ENCODE data around the gene PCGF2. TPM values are rescaled to one million over a fixed set of nuclear protein-coding genes. Genes with fewer than 3 reads are reported as not detected.

PCGF2 gene
- total RNA-seq = 10 to 100 TPM in 1 of 4 donors, 1 to 10 TPM in 3; 5.3 to 15.2 (median 7.0) TPM

DNA sequence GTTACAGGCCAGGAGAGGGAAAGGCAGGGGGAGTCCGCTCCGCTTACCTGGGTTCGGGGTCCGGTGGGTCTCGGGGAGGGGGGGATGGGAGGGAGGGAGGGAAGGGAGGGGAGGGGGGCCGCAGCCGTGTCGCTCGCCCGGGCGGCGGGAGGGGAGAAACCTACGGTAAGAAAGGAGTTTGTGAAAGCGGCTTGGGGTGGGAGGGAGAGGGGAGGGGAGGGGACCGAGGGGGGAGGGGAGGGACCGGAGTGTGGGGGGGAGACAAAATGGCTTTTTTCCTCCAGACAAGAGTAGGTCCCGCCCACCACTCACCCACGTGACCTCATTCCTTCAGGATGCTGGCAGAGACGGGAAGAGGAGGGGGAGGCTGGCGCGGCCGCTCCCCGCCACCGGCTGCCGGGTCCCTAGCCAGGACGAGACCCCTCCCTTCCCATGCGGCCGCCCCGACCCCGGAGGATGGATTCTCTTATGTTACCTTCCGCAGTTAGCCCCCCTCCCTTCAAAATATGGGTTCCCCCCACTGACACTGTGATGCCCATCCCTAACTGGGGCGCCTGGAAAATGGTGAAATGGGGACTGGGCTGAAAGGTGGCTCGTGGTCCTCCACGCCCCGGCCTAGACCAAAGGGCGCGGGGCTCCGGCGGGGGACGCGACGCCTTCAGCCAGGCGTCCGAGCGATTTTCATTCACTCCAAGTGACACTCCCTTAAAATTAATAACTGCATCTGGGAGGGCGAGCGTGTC is at the start of gene PCGF2:
PCGF2 (minus strand) TSS at position 188 of the 743 bp plus-strand sequence. CDS start 7,934 bp downstream, outside the sequence.
- DNase-seq (ENCODE audit: low spot score in 2 of 2) = peak; percentile 94 to 95
- no peaks in the 10 kb centered on the region for H3K9me3 ChIP-seq
- H3K27me3 ChIP-seq = no peaks in the 10 kb centered on the region
- TF ChIP-seq CTCF (IDR thresholded peaks at IDR 0.05) (no peak), POLR2A (IDR thresholded peaks at IDR 0.05) (no peak)
- H3K4me1 ChIP-seq = peaks cover 66% of the 10 kb centered on the region
- H3K36me3 ChIP-seq = no peaks in the 10 kb centered on the region
- peak within 1 kb of the TSS; percentile 92 for H3K27ac ChIP-seq
- peak within 1 kb of the TSS; percentile 96 for H3K4me3 ChIP-seq
- 0% methylated on average over 42 of the region's 47 CpGs for WGBS

- H3K4me3 ChIP-seq = peak overlapping the region; percentile 94
- H3K27me3 ChIP-seq = no peaks in the 10 kb centered on the region
- no peak for DNase-seq (ENCODE audit: low spot score in 2 of 2)
- H3K9me3 ChIP-seq = no peaks in the 10 kb centered on the region
- TF ChIP-seq POLR2A (IDR thresholded peaks at IDR 0.05) (no peak), EP300 (IDR thresholded peaks at IDR 0.05) (no peak), POLR2AphosphoS5 (IDR thresholded peaks at IDR 0.05) (no peak), CTCF (IDR thresholded peaks at IDR 0.05) (no peak)
- H3K27ac ChIP-seq = no peak overlapping the region
- WGBS = 75% methylated on average over 6 of the region's 6 CpGs
- H3K4me1 ChIP-seq = peaks cover 36% of the 10 kb centered on the region
- H3K36me3 ChIP-seq = peaks cover 15% of the 10 kb centered on the region
These were observed 49.7 kb upstream of the PCGF2 start for GRCh38 chr17:38797828-38798227.

DNA sequence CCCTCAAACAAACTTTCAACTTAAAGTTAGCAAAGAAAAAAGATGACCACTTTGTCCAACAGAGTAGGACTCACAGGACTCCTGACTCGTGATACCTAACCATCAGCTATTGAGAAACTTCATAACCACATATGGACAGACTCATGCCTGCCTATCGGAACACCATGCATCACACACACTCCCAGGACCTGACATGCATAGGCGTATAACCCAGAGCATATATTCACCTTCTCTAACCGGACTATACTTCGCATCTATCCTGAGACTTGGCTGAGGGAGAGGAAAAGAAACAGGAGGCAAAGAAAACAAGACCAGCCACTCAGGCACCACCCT is 49.0 kb upstream of the PCGF2 start:
- H3K27ac ChIP-seq = no peak overlapping the region

GRCh38 chr17:38796451-38797157 is 48.5 kb upstream of the PCGF2 start:
- no peak overlapping the region for H3K27ac ChIP-seq

More for the DNA sequence above, 49.0 kb upstream of the PCGF2 start:
- Histone ChIP-seq H3K27me3 (no peaks in the 10 kb centered on the region), H3K4me3 (peak overlapping the region; percentile 94), H3K9me3 (no peaks in the 10 kb centered on the region), H3K36me3 (peaks cover 12% of the 10 kb centered on the region), H3K4me1 (peaks cover 36% of the 10 kb centered on the region)
- WGBS = 65% methylated on average over 5 of the region's 5 CpGs
- DNase-seq (ENCODE audit: low spot score in 2 of 2) = no peak
- TF ChIP-seq EP300 (IDR thresholded peaks at IDR 0.05) = no peak
- no peak for TF ChIP-seq CTCF (IDR thresholded peaks at IDR 0.05)
- TF ChIP-seq POLR2A (IDR thresholded peaks at IDR 0.05) = no peak
- TF ChIP-seq POLR2AphosphoS5 (IDR thresholded peaks at IDR 0.05) = no peak

More at GRCh38 chr17:38796451-38797157, 48.5 kb upstream of the PCGF2 start:
- Histone ChIP-seq H3K4me3 (no peak overlapping the region), H3K36me3 (peaks cover 7% of the 10 kb centered on the region), H3K27me3 (no peaks in the 10 kb centered on the region), H3K9me3 (no peaks in the 10 kb centered on the region), H3K4me1 (peaks cover 36% of the 10 kb centered on the region)
- no peak for TF ChIP-seq CTCF (IDR thresholded peaks at IDR 0.05)
- no peak for TF ChIP-seq EP300 (IDR thresholded peaks at IDR 0.05)
- no peak for TF ChIP-seq POLR2A (IDR thresholded peaks at IDR 0.05)
- no peak for DNase-seq (ENCODE audit: low spot score in 2 of 2)
- WGBS = 71% methylated on average over 5 of the region's 5 CpGs

Data from suprapubic skin (tissue), 4 donors.